ELF-1 (cell line): ENCODE data around the gene TUBB2B.
"Not testable (repeated sequence)": the region's sequence is repeated elsewhere in the genome, so short reads cannot be mapped to it uniquely, and the experiment has no call there.

Experiments used
- DNase-seq: peaks from one replicate; pipeline ENCODE4 v3.0.0-alpha.2; 2016; ENCODE audit warnings: low read depth, low spot score

The TUBB2B gene

GRCh38 chr6:3210024-3210610, 17.3 kb downstream of the TUBB2B start:
- no peak for DNase-seq

- peak; percentile 96 for DNase-seq
Observed at GRCh38 chr6:3209114-3210023, 18.1 kb downstream of the TUBB2B start.

- DNase-seq: no peak
Observed at GRCh38 chr6:3208775-3209113, 18.7 kb downstream of the TUBB2B start.

GRCh38 chr6:3208098-3208774, 19.2 kb downstream of the TUBB2B start:
- DNase-seq: peak; percentile 48

- no peak for DNase-seq
Observed at GRCh38 chr6:3206339-3207015, 21.0 kb downstream of the TUBB2B start.

DNA sequence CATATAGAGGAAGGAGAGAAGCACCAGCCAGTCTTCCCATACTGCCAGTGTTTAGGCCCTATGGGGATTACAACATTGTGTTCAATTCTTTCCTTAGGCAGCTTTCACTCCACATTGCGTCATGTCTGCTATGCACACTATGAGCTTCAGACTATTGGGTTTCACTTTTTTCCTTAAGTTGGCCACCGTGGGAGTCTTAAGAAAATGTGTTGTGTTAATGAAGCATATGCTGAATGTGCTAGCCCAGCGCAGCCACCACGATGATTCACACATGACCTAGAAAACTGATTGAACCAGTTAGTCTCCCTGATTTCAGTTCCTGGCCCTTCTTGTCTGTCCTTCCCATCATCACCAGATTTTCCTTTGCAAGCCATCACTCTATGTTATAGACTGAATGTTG, 21.5 kb downstream of the TUBB2B start:
- no peak for DNase-seq

DNA sequence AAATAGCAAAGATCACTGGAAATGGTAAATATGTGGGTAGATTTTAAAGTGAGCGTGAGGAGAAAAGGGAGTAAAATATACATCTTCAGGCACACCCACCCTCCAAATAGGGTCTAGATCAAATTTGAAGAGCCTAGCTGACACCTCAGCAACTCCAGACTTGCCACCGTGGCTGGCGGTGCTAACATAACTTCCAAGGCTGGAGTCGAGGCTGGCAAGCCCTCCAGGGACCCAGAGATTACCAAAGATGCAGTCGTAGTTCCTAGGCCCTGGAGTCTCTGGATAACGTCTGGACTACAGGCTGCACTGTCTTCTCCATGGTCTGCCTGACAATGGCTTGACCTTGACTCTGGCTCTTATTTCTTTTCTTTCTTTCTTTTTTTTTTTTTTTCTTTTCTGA, 22.5 kb downstream of the TUBB2B start:
- DNase-seq: no peak

GRCh38 chr6:3202999-3203696, 24.3 kb downstream of the TUBB2B start:
- no peak for DNase-seq

DNA sequence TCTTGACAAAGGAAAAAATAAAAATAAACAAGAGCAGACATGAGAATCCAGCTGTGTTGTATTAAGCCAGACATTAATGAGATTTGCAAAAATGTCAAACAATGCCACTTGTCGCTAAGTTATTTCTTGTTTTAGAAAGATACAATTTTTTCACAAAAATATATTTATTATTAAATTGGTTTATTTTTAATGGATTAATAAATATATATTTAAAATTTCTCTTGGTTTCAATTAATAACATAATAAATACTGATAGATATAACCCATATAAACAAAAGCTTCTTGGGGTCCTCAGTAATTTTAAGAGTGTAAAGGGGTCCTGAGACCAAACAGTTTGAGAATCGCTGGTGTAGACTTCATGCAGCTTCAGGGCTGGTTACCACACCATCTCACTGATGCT, 26.1 kb downstream of the TUBB2B start:
- no peak for DNase-seq

GRCh38 chr6:3200682-3201081, 26.8 kb downstream of the TUBB2B start:
- no peak for DNase-seq

DNA sequence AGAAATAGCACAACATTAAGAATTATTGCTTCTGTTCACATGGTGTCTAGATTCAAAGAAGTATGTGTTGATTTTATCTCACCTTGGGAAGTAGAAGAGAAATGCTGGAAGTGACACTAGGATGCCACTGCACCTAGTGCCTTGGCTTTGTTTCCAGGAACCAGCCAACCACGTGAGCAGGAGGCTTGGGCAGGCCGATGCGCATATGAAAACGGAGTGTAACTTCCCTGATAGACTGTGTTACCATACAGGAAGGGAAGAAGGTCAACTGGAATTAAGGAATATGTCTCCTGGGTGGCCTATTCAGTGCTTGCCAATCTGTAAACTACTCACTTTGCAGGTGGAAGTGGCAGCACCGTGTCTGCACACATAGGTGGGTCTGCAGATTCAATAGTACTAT, 28.1 kb downstream of the TUBB2B start:
- no peak for DNase-seq

DNA sequence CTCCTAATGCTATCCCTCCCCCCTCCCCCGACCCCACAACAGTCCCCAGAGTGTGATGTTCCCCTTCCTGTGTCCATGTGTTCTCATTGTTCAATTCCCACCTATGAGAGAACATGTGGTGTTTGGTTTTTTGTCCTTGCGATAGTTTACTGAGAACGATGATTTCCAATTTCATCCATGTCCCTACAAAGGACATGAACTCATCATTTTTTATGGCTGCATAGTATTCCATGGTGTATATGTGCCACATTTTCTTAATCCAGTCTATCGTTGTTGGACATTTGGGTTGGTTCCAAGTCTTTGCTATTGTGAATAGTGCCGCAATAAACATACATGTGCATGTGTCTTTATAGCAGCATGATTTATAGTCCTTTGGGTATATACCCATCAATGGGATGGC, 29.7 kb downstream of the TUBB2B start:
- DNase-seq: not testable (repeated sequence)

GRCh38 chr6:3196770-3197169, 30.7 kb downstream of the TUBB2B start:
- no peak for DNase-seq

DNA sequence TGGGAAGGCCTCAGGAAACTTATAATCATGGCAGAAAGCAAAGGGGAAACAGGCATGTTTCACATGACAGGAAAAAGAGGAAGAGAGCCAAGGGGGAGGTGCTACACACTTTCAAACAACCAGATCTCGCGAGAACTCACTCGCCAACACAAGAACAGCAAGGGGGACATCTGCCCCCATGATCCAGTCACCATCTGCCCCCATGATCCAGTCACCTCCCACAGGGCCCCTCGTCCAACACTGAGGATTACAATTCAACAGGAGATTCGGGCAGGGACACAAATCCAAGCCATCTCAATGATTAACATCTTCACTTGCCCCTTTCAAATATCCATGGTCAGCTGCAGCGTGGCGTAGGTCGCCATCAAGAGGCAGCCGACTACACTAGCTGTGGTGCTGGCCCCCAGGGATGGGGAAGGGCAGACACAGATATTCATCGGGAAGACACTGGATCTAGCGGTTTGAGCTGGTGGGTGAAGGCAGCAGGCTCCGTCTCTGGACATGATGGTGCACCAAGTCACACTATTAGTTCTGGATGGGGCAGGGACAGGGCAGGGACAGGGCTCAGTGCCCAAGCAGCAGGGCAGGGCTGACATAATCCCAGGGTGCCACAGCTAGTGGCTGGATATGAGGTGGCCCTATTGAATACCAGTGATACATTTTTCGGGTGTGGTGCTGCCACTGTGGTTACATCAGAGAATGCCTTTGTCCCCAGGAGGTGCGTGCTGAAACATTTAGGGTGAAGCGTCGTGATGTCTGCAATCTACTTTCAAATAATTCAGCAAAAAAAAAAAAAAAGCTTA, 31.6 kb downstream of the TUBB2B start:
- DNase-seq: peak; percentile 71

DNA sequence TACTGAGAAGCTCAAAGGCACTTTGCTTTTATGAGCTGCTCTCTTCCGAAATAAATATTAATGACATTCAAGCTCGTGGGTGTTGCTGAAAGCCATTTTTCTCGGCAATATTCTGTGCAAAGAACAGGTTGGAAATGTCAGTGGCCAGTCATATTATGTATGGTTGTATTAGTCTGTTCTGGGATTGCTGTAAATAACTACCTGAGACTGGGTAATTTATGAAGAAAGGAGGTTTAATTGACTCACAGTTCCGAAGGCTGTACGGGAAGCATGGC, 32.1 kb downstream of the TUBB2B start:
- no peak for DNase-seq

GRCh38 chr6:3194535-3195419, 32.7 kb downstream of the TUBB2B start:
- DNase-seq: peak; percentile 57

- DNase-seq: peak; percentile 25
Observed at GRCh38 chr6:3193102-3193849, 34.2 kb downstream of the TUBB2B start.

- no peak for DNase-seq
Observed at GRCh38 chr6:3190779-3191178, 36.7 kb downstream of the TUBB2B start.

- DNase-seq: no peak
Observed at GRCh38 chr6:3190056-3190455, 37.4 kb downstream of the TUBB2B start.
